Mammary epithelial cell (primary cell): Measurements from ENCODE around the gene CYREN.

Experiments
- CTCF ChIP-seq, 2 donors: IDR thresholded peaks in 1 of 2; conservative IDR thresholded peaks in 1 of 2; 2 replicates each; pipeline ENCODE4 v1.5.1; 2011 to 2012; ENCODE audit warnings: inconsistent platforms in 2 of 2, low read length in 2 of 2, mild to moderate bottlenecking in 2 of 2, control low read depth in 1 of 2, low read depth in 1 of 2; ENCODE audit not compliant: insufficient read depth in 1 of 2; ENCODE audit errors: extremely low read depth in 1 of 2
- EZH2 ChIP-seq: IDR thresholded peaks from 2 replicates; pipeline ENCODE4 v1.6.1; 2012; ENCODE audit warnings: low read length, inconsistent platforms, borderline replicate concordance

DNA sequence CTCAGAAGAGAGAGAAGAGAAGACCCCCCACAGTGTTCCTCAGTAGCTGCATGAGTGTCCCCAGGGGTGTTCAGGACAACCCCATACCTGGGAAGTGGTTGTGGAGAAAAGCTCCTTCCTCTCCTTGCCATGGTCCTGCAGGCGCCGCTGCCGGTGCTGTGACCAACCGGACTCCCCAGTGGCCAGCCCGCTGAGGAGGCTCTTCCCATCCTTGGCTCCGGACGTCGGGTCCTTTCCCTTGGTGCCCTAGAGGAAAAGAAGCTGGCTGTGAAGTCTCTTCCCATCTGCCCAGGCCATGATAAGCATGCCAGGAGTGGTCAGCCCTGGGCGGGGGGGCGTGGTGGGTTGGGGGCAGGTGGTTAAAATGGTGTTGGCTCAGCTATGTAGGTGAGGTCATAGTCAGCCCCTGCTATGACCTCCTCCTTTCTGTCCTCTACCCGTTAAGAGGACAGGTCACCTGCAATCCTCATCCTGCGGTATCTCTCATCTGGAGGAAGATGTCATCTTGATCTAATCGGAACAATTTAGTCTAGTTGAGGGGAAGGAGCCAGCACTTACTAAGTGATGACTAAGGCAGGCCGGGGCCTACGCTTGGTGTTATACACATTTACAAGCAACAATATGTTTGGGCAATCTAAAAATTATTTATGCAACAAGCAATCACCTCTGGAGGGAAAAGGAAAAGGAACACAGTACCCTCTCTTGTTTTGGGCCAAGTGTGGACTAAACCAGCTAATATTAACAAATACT lies 27.6 kb upstream of the CYREN start:
- no peak for TF ChIP-seq CTCF (conservative IDR thresholded peaks at IDR 0.05 in 1 of 2, IDR thresholded peaks at IDR 0.05 in 1 of 2; ENCODE audit: extremely low read depth in 1 of 2, insufficient read depth in 1 of 2, low read depth in 1 of 2, low read length in 2 of 2)
- TF ChIP-seq EZH2: no peak
